ENCODE results near the gene MAL.

GRCh38 chr2:95006588-95006987 is 18.9 kb upstream of the MAL start:
- TF ChIP-seq POLR2A (IDR thresholded peaks at IDR 0.05) (no peak), CTCF (IDR thresholded peaks at IDR 0.05) (no peak)

Measured in Peyer's patch (tissue), 4 donors.